Fibroblast of villous mesenchyme (primary cell): ENCODE measurements around the gene SGTA. TPM values are rescaled to one million over a fixed set of nuclear protein-coding genes. Genes with fewer than 3 reads are reported as not detected.

ENCODE experiments used
- DNase-seq: peaks from one replicate; pipeline ENCODE4 v3.0.0-alpha.2; 2010; ENCODE audit warnings: low read depth
- H3K4me3 ChIP-seq: 2 replicates; pipeline ENCODE4 v1.5.1; 2011; ENCODE audit warnings: low read depth, mild to moderate bottlenecking, low read length
- CTCF ChIP-seq: IDR thresholded peaks from 2 replicates; pipeline ENCODE4 v1.5.1; 2012; ENCODE audit warnings: low read depth, mild to moderate bottlenecking, low read length; ENCODE audit not compliant: insufficient read depth
- total RNA-seq: library from RNA; depleted of rRNA; stranded (reverse); fragments of >200 nt; gene quantifications from 2 replicates; pipeline ENCODE4 v1.2.3, GENCODE V29; 2012

The SGTA gene
- total RNA-seq, 1 donor: 44.5 TPM

- no peak for DNase-seq
- no peak for TF ChIP-seq CTCF
- H3K4me3 ChIP-seq: no peak overlapping the region
Measured at GRCh38 chr19:2813235-2814160, 30.4 kb upstream of the SGTA start.

- no peak for DNase-seq
- H3K4me3 ChIP-seq: no peak overlapping the region
- TF ChIP-seq CTCF: no peak
Measured at GRCh38 chr19:2812414-2813234, 29.6 kb upstream of the SGTA start.

- TF ChIP-seq CTCF: no peak
- DNase-seq: no peak
- H3K4me3 ChIP-seq: no peak overlapping the region
Measured at GRCh38 chr19:2811735-2812413, 28.8 kb upstream of the SGTA start.

- no peak for TF ChIP-seq CTCF
- no peak for DNase-seq
- H3K4me3 ChIP-seq: no peak overlapping the region
Measured at GRCh38 chr19:2811221-2811722, 28.2 kb upstream of the SGTA start.

- no peak overlapping the region for H3K4me3 ChIP-seq
- DNase-seq: no peak
- TF ChIP-seq CTCF: no peak
Measured at GRCh38 chr19:2810141-2811091, 27.3 kb upstream of the SGTA start.
